Gastroesophageal sphincter (tissue), 4 donors: ENCODE measurements around the gene PCNX4. TPM values are rescaled to one million over a fixed set of nuclear protein-coding genes. Genes with fewer than 3 reads are reported as not detected.

Experiments
- ATAC-seq: fragments of 150-250 bp; one replicate; pipeline ENCODE4 v1.9.1; 2016; ENCODE audit warnings: mild to moderate bottlenecking, moderate library complexity
- H3K27ac ChIP-seq, 4 donors: fragments of 200-600 bp; sonication (generic) in 3 of 4; 1 replicate in 3 of 4; 2 replicates in 1 of 4; pipeline ENCODE4 v1.5.1; 2016 to 2019
- H3K27me3 ChIP-seq: fragments of 200-600 bp; sonication (generic); one replicate; pipeline ENCODE4 v1.5.1; 2019
- H3K36me3 ChIP-seq, 2 donors: fragments of 200-600 bp; sonication (generic); one replicate each; pipeline ENCODE4 v1.5.1; 2019; ENCODE audit warnings: control low read depth in 1 of 2
- H3K4me1 ChIP-seq, 3 donors: fragments of 200-600 bp; sonication (generic); 1 replicate in 2 of 3; 2 replicates in 1 of 3; pipeline ENCODE4 v1.5.1; 2016 to 2019; ENCODE audit warnings: control low read depth in 2 of 3
- H3K4me3 ChIP-seq, 2 donors: fragments of 200-600 bp; sonication (generic); one replicate each; pipeline ENCODE4 v1.5.1; 2019; ENCODE audit warnings: mild to moderate bottlenecking in 1 of 2, moderate library complexity in 1 of 2
- H3K9me3 ChIP-seq, 3 donors: fragments of 200-600 bp; sonication (generic); one replicate each; pipeline ENCODE4 v1.5.1; 2017 to 2019; ENCODE audit warnings: control low read depth in 2 of 3
- EP300 ChIP-seq: sonication (generic); formaldehyde crosslinking; IDR thresholded peaks from one replicate; pipeline ENCODE4 v1.6.1; 2017; ENCODE audit warnings: antibody characterized with exemption, mild to moderate bottlenecking
- POLR2A ChIP-seq, 2 donors: fragments of 450-650 bp; IDR thresholded peaks; one replicate each; pipeline ENCODE4 v1.6.1; 2017; ENCODE audit warnings: antibody characterized with exemption in 2 of 2, mild to moderate bottlenecking in 2 of 2, moderate library complexity in 1 of 2
- POLR2AphosphoS5 ChIP-seq: sonication (generic); formaldehyde crosslinking; IDR thresholded peaks from one replicate; pipeline ENCODE4 v1.6.1; 2017; ENCODE audit warnings: antibody characterized with exemption
- WGBS, 2 donors: methylation state at CpG; one replicate each; pipeline ENCODE4 v1.1.5; 2018; ENCODE audit warnings: low coverage in 1 of 2; 5-methylcytosine and 5-hydroxymethylcytosine counted together
- total RNA-seq, 4 donors: library from RNA; depleted of rRNA; stranded (reverse); fragments of >200 nt; gene quantifications; one replicate each; pipeline ENCODE4 v1.1.0, GENCODE V29; 2016
- TF ChIP-seq, protein P1 (sequence below), 4 experiments: fragments of 200-600 bp in 2 of 4; fragments of 450-650 bp in 2 of 4; sonication (generic) in 1 of 4; IDR thresholded peaks; one replicate each; pipeline ENCODE4 v1.5.1; 2017 to 2019; ENCODE audit warnings: antibody characterized with exemption in 4 of 4, mild to moderate bottlenecking in 2 of 4, moderate library complexity in 2 of 4

Gene PCNX4
- total RNA-seq, 4 donors from 2014 or later = 30.0 to 65.7 (median 40.2) TPM

- no peak overlapping the region for H3K27ac ChIP-seq
- H3K4me3 ChIP-seq = no peak overlapping the region
- no peaks in the 10 kb centered on the region for H3K27me3 ChIP-seq
- ATAC-seq = no peak
- no peaks in the 10 kb centered on the region for H3K9me3 ChIP-seq
- no peak for TF ChIP-seq POLR2A (IDR thresholded peaks at IDR 0.05)
- TF ChIP-seq, protein P1, sequence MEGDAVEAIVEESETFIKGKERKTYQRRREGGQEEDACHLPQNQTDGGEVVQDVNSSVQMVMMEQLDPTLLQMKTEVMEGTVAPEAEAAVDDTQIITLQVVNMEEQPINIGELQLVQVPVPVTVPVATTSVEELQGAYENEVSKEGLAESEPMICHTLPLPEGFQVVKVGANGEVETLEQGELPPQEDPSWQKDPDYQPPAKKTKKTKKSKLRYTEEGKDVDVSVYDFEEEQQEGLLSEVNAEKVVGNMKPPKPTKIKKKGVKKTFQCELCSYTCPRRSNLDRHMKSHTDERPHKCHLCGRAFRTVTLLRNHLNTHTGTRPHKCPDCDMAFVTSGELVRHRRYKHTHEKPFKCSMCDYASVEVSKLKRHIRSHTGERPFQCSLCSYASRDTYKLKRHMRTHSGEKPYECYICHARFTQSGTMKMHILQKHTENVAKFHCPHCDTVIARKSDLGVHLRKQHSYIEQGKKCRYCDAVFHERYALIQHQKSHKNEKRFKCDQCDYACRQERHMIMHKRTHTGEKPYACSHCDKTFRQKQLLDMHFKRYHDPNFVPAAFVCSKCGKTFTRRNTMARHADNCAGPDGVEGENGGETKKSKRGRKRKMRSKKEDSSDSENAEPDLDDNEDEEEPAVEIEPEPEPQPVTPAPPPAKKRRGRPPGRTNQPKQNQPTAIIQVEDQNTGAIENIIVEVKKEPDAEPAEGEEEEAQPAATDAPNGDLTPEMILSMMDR (IDR thresholded peaks at IDR 0.05) = no peak
- TF ChIP-seq POLR2AphosphoS5 = no peak
- TF ChIP-seq EP300 = no peak
- no peaks in the 10 kb centered on the region for H3K36me3 ChIP-seq
- WGBS, 2 donors = 82 to 85% methylated on average over 5 of the region's 5 CpGs
- peaks cover 3 to 31% (median 7%) of the 10 kb centered on the region in 3 donors for H3K4me1 ChIP-seq
These were observed 121.0 kb downstream of the PCNX4 start for GRCh38 chr14:60212503-60213371.

- H3K36me3 ChIP-seq = no peaks in the 10 kb centered on the region
- H3K4me3 ChIP-seq = no peak overlapping the region
- H3K9me3 ChIP-seq = no peaks in the 10 kb centered on the region
- TF ChIP-seq, protein P1 (IDR thresholded peaks at IDR 0.05) = no peak
- no peak for TF ChIP-seq POLR2A (IDR thresholded peaks at IDR 0.05)
- H3K27me3 ChIP-seq = no peaks in the 10 kb centered on the region
- peak overlapping the region in 2 of 4 donors; percentile 21 to 77 for H3K27ac ChIP-seq
- WGBS, 2 donors = 43 to 45% methylated on average over 3 of the region's 3 CpGs
- no peak for ATAC-seq
- H3K4me1 ChIP-seq = peaks cover 3 to 41% (median 7%) of the 10 kb centered on the region in 3 donors
These were observed 122.3 kb downstream of the PCNX4 start for GRCh38 chr14:60214003-60214402.

DNA sequence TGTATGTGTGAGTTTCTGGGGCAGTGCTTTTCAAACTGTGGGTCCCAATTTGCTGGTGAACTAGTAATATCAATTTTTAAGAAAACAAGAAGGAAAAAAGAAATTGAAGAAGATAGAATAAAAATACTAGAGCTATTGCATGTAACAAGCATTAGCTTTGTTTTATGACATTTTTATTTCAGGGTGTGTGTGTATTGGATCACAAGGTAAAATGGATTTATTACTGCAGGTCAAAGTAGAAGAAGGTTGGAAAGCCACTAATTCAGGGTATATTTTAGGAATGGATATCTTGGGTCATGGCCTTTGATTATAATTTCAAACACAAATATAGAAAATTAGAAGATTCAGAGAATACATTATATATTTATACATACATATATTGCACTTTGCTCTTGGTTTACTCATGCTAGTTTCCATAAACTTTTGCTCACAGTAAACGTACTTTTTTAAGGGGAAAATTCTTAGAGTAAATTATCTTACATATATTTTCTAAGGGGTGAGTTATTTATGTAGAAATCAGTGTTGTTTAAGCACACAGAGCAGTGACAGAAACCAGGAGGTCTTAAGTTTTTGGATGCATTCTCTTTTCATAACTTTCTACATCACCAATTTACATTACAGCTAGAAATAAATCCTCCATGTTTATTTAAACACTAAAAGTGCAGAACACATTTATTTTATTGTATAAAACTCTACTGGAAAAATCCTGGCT is 122.8 kb downstream of the PCNX4 start:
- WGBS, 2 donors = 17 to 29% methylated on average over 1 of the region's 1 CpG
- H3K9me3 ChIP-seq = no peaks in the 10 kb centered on the region
- peak overlapping the region in 3 of 4 donors; percentile 72 to 77 (median 73) for H3K27ac ChIP-seq
- no peak for ATAC-seq
- no peaks in the 10 kb centered on the region for H3K36me3 ChIP-seq
- TF ChIP-seq EP300 (no peak), POLR2AphosphoS5 (no peak), POLR2A (IDR thresholded peaks at IDR 0.05) (no peak)
- TF ChIP-seq, protein P1 (IDR thresholded peaks at IDR 0.05) = no peak
- peaks cover 3 to 41% (median 7%) of the 10 kb centered on the region in 3 donors for H3K4me1 ChIP-seq
- H3K4me3 ChIP-seq = no peak overlapping the region
- H3K27me3 ChIP-seq = no peaks in the 10 kb centered on the region

GRCh38 chr14:60215127-60215444 is 123.4 kb downstream of the PCNX4 start:
- H3K4me3 ChIP-seq = no peak overlapping the region
- peak; percentile 35 for ATAC-seq
- no peak for TF ChIP-seq POLR2A (IDR thresholded peaks at IDR 0.05)
- peak; percentile 50 for TF ChIP-seq POLR2AphosphoS5
- no peaks in the 10 kb centered on the region for H3K36me3 ChIP-seq
- H3K9me3 ChIP-seq = no peaks in the 10 kb centered on the region
- peaks cover 3 to 41% (median 7%) of the 10 kb centered on the region in 3 donors for H3K4me1 ChIP-seq
- H3K27ac ChIP-seq = peak overlapping the region; percentile 44 to 77 (median 72)
- 5 to 24% methylated on average over 2 of the region's 2 CpGs for WGBS, 2 donors
- H3K27me3 ChIP-seq = no peaks in the 10 kb centered on the region

DNA sequence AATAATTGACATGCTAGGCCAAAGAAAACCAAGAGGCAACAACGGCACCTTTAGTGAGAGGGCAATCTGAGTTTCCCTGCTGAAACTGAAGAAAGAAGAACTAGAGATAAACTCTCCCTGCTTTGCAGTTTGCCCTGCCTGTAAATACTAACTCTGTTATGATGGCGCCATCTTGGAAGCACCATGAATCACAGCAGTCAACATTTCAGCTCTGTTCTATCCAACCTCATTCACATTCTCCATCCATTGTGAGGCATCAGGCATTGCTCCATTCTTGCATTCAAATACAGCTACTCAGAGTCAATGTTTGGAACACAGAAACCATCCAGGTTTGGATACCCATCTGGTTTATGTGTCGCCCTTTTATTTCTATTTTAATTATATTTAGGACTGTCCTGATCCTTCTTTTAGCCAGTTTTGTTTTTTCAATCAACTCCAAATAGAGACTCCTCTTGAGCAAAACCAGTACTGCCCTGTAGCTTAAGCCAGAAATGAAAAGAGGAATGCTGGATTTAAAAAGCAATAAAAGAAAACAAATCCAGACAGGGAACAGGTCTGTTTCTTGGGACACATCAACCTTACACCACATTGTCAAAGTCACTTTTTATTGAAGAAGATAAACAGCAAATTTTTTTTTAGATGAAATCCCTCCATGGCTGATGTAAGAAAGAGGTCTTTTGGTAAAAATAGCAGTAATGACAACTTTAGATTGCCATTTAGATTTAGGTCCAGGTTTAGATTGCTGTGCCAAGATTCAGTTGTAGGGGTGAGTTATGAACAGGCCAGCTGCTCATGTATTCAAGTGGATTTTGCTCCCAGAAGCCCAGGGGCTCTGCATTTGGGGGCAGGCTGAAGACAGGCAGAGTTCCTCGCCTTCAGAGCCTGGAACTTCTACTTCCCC is 124.0 kb downstream of the PCNX4 start:
- Histone ChIP-seq H3K4me3 (no peak overlapping the region), H3K27ac (peak overlapping the region; percentile 44 to 77 (median 74)), H3K9me3 (no peaks in the 10 kb centered on the region), H3K36me3 (no peaks in the 10 kb centered on the region), H3K27me3 (no peaks in the 10 kb centered on the region), H3K4me1 (peaks cover 3 to 41% (median 7%) of the 10 kb centered on the region in 3 donors)
- TF ChIP-seq POLR2AphosphoS5 (peak; percentile 47), EP300 (no peak), POLR2A (IDR thresholded peaks at IDR 0.05) (no peak)
- 32 to 39% methylated on average over 4 of the region's 4 CpGs for WGBS, 2 donors
- ATAC-seq = peak; percentile 53
